Mucosa of descending colon (tissue), 3 donors: ENCODE measurements around the gene STK40. TPM values are rescaled to one million over a fixed set of nuclear protein-coding genes. Genes with fewer than 3 reads are reported as not detected.
A peak's percentile ranks its signal among the peaks of the same experiment; 100 is the strongest.

ENCODE experiments used
- ATAC-seq: fragments of 200-7000 bp; cut with Tn5 transposase; one replicate; pipeline ENCODE4 v1.9.1; 2020; ENCODE audit warnings: mild to moderate bottlenecking, moderate library complexity
- DNase-seq, 3 donors: peaks; one replicate each; pipeline ENCODE4 v3.0.0-alpha.2; 2020
- H3K36me3 ChIP-seq: fragments of 200-600 bp; one replicate; pipeline ENCODE4 v1.8.0; 2021; ENCODE audit warnings: low read depth, mild to moderate bottlenecking
- H3K4me1 ChIP-seq: fragments of 200-600 bp; one replicate; pipeline ENCODE4 v1.8.0; 2021; ENCODE audit warnings: low read depth, mild to moderate bottlenecking
- H3K4me3 ChIP-seq: fragments of 200-600 bp; one replicate; pipeline ENCODE4 v1.8.0; 2021; ENCODE audit warnings: mild to moderate bottlenecking
- H3K9me3 ChIP-seq: fragments of 200-600 bp; one replicate; pipeline ENCODE4 v1.8.0; 2021; ENCODE audit warnings: mild to moderate bottlenecking
- CTCF ChIP-seq: fragments of 200-600 bp; IDR thresholded peaks from one replicate; pipeline ENCODE4 v1.8.0; 2022; ENCODE audit warnings: antibody characterized with exemption, mild to moderate bottlenecking
- intact Hi-C, 2 donors: fragments of 100-400 bp; cut with DNase I in 1 of 2; cut with micrococcal nuclease in 1 of 2; formaldehyde crosslinking; loops; one replicate each; pipeline versions ENCODE4 v1.11.0 to v1.11.1; 2022; cut with DNase I, micrococcal nuclease
- total RNA-seq, 3 donors: library from RNA; stranded (reverse); fragmentation: NEBNext Ultra II Directional in 2 of 3; extraction: Animal tissue kit (Norgen Biotek cat#: 25700) in 2 of 3; gene quantifications; one replicate each; pipeline versions ENCODE4 v1.2.1 to v1.2.4, GENCODE V29; 2021 to 2023
- donor health status: DM: no; HTN: no; CAD: no; lungs with moderate emphysema.
- donor health status: DM: no; HTN: no; CAD: no.
- donor health status: DM: no; HTN: yes; CAD: no.

The STK40 gene
- total RNA-seq, 3 donors from 2014 or later = 51.5 to 85.0 (median 59.4) TPM

- H3K36me3 ChIP-seq = peaks cover 12% of the 10 kb centered on the region
- DNase-seq (no peak), ATAC-seq (peak; percentile 71)
- H3K9me3 ChIP-seq = no peaks in the 10 kb centered on the region
- no peak overlapping the region for H3K4me3 ChIP-seq
- intact Hi-C loops = no loop called here
- H3K4me1 ChIP-seq = peaks cover 23% of the 10 kb centered on the region
- no peak for TF ChIP-seq CTCF
Measured at GRCh38 chr1:36297062-36297461, 88.7 kb downstream of the STK40 start.

GRCh38 chr1:36295390-36295789 is 90.3 kb downstream of the STK40 start:
- DNase-seq (no peak), ATAC-seq (no peak)
- TF ChIP-seq CTCF = no peak
- H3K4me1 ChIP-seq = peaks cover 23% of the 10 kb centered on the region
- H3K9me3 ChIP-seq = no peaks in the 10 kb centered on the region
- intact Hi-C loops = no loop called here
- H3K4me3 ChIP-seq = no peak overlapping the region
- H3K36me3 ChIP-seq = peaks cover 6% of the 10 kb centered on the region

Other genes starting within 250 kb of the STK40 start
- gene TRAPPC3, start 236.4 kb downstream of the STK40 start, total RNA-seq = 10 to 100 TPM; 55.7 to 86.6 (median 57.7) TPM
- 100 to 1,000 TPM in 1 of 3 donors, 10 to 100 TPM in 2; 41.5 to 161 (median 61.9) TPM for gene MAP7D1, start 229.8 kb downstream of the STK40 start, total RNA-seq
- 100 to 1,000 TPM in 1 of 3 donors, 10 to 100 TPM in 2; 83.0 to 103 (median 85.1) TPM for gene THRAP3, start 161.5 kb downstream of the STK40 start, total RNA-seq
- gene SH3D21, start 79.6 kb downstream of the STK40 start, total RNA-seq = 10 to 100 TPM; 12.3 to 18.0 (median 14.2) TPM
- 10 to 100 TPM in 1 of 3 donors, 1 to 10 TPM in 2; 1.5 to 17.6 (median 8.2) TPM for gene EVA1B, start 62.3 kb downstream of the STK40 start, total RNA-seq
- 10 to 100 TPM; 19.5 to 52.9 (median 22.5) TPM for gene LSM10, start 12.0 kb upstream of the STK40 start, total RNA-seq
- 1 to 10 TPM; 2.5 to 8.4 (median 3.7) TPM for gene OSCP1, start 64.5 kb upstream of the STK40 start, total RNA-seq
- gene MRPS15, start 78.5 kb upstream of the STK40 start, total RNA-seq = 10 to 100 TPM; 48.4 to 59.4 (median 54.9) TPM
- gene CSF3R, start 97.0 kb upstream of the STK40 start, total RNA-seq = 1 to 10 TPM; 1.4 to 7.7 (median 4.7) TPM